Pons (tissue), 1 donor: ENCODE results near the gene ZNF688.
"Not testable (repeated sequence)": the region's sequence is repeated elsewhere in the genome, so short reads cannot be mapped to it uniquely, and the experiment has no call there.

Experiments used
- DNase-seq: peaks from one replicate; pipeline ENCODE4 v3.0.0-alpha.2; 2016; ENCODE audit warnings: low spot score

The ZNF688 gene

GRCh38 chr16:30557707-30557956, 13.9 kb downstream of the ZNF688 start:
- DNase-seq: no peak

GRCh38 chr16:30556125-30556473, 15.4 kb downstream of the ZNF688 start:
- no peak for DNase-seq

GRCh38 chr16:30555315-30556124, 16.0 kb downstream of the ZNF688 start:
- DNase-seq: no peak

- DNase-seq: no peak
These were observed 16.8 kb downstream of the ZNF688 start for GRCh38 chr16:30554557-30555314.

DNA sequence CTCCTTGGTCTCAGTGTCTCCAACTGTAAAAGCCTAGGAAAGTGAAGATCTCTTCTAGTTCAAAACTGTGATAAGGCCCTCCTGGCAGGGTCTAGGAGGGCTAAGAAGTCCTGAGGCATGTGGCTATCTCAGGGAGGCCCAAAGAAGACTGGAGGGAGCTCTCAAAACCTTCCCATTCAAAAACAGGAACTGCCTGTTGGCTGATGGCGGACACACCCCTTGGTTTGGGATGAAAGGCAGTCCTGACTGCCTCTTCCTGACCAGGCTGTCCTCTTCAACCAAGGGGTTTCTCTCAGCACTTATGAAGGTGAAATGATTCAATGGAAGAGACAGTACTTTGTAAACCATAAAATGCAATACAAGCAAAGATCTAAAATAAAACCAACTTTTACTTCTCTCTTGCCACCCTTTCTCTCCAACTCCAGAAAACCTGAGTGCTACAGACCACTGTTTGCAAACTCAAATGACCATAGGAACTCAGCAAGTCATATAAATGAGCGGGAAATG, 18.1 kb downstream of the ZNF688 start:
- DNase-seq: no peak

DNA sequence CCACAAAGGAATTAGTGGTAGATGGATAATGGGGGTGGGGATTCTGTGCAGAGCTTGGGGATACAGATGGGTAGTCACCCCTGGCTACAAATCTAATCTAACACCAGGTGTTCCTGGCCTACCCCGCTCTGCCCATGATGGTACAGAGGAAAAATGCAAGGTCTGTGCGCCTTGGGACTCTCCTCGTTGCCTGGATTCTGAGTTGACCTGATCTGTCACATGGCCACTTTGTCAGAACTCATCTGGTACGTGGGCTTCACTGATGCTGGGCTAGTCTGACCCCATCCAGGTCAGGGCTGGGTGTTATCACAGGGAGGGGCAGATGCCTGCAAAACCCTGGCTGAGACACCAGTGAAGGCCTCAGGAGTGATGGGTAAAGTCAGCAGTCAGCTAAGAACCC, 18.6 kb downstream of the ZNF688 start:
- DNase-seq: no peak

DNA sequence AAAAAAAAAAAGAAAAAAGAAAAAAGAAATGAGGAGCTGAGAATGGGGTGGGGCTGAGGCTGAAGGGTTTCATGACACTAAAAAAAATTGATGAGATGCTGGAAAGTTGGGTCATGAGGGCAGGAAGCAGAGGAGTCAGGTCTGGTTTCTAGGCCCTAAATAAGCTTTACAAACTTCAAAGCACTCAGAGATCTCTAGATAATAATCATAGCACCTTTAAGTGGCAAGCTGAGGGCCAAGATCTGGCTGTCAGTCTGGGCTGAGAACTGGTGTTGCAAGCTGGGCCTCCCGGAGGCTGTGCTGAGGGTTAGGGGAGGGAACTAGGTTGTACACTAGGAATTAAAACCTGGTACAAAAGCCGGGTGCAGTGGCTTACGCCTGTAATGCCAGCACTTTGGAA, 19.7 kb downstream of the ZNF688 start:
- DNase-seq: no peak

- DNase-seq: no peak
These were observed 22.9 kb downstream of the ZNF688 start for GRCh38 chr16:30548416-30549253.

DNA sequence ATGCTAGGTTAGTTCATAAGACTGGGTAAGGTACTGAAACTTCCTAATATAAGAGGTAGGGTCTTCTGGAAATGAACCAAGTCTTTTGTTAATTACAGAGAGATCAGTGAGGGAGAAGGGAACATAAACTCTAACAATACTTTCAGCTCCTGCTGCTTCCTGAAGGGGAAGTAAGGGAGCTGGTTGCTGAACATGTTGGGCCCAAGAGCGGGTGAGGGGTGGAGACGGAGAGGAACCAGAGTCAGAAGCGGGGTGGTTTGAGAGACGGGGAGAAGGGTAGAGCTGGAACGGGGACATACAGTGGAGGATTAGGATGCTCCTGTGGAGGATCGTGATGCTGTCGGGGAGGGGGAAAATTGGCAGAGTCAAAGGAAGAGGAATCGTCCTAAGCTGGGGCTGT, 25.4 kb downstream of the ZNF688 start:
- DNase-seq: no peak

GRCh38 chr16:30543067-30543466, 28.4 kb downstream of the ZNF688 start:
- no peak for DNase-seq

- DNase-seq: no peak
These were observed 29.8 kb downstream of the ZNF688 start for GRCh38 chr16:30541502-30542329.

DNA sequence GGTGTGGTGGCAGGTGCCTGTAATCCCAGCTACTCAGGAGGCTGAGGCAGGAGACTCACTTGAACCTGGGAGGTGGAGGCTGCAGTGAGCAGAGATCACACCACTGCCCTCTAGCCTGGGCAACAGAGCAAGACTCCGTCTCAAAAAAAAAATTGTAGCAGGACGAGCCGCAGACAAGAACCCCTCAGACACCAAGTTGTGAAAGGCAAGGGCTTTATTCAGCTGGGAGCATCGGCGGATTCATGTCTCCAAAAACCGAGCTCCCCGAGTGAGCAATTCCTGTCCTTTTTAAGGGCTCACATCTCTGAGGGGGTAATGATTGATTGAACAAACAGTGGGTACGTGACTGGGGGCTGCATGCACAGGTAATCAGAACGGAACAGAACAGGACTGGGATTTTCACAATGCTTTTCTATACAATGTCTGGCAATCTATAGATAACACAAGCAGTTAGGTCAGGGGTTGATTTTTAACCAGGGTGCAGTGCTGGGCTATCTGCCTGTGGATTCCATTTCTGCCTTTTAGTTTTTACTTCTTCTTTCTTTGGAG, 30.5 kb downstream of the ZNF688 start:
- not testable (repeated sequence) for DNase-seq

DNA sequence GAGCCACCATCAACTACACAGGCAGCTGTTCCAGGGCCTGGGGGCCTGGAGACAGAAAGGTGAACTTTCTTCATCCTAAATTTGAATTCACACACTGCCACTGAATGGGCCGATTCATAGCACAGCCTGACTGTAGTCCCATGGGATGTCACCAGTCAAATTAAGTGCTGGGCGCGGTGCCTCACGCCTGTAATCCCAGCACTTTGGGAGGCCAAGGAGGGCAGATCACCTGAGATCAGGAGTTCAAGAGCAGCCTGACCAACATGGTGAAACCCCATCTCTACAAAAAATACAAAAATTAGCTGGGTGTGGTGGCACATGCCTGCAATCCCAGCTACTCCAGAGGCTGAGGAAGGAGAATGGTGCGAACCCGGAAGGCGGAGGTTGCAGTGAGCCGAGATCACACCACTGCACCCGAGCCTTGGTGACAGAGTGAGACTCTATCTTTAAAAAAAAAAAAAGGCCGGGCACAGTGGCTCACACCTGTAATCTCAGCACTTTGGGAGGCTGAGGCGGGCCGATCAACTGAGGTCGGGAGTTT, 31.5 kb downstream of the ZNF688 start:
- not testable (repeated sequence) for DNase-seq

GRCh38 chr16:30539000-30539964, 32.2 kb downstream of the ZNF688 start:
- DNase-seq: no peak

- DNase-seq: not testable (repeated sequence)
These were observed 35.0 kb downstream of the ZNF688 start for GRCh38 chr16:30536391-30537024.

DNA sequence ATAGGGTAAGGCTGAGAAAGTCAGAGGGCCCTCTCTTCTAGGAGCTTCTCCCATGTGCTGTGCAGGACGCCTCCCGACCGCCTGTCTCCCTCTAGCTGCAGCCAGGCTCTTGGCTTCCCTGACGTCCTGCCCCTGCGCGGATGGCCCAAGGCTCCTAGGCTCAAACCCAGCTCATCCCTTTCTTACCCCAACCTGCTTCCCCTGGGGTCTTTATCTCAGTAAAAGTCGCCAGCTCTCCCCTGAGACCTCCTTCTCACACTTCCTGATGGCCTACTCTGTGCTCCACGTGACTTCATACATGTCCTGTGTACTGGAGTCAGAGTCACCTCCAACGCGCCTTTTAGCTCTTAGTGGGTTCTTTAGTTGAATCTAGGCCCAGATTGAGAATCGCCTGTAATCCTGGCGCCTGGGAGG, 35.7 kb downstream of the ZNF688 start:
- DNase-seq: peak; percentile 76

DNA sequence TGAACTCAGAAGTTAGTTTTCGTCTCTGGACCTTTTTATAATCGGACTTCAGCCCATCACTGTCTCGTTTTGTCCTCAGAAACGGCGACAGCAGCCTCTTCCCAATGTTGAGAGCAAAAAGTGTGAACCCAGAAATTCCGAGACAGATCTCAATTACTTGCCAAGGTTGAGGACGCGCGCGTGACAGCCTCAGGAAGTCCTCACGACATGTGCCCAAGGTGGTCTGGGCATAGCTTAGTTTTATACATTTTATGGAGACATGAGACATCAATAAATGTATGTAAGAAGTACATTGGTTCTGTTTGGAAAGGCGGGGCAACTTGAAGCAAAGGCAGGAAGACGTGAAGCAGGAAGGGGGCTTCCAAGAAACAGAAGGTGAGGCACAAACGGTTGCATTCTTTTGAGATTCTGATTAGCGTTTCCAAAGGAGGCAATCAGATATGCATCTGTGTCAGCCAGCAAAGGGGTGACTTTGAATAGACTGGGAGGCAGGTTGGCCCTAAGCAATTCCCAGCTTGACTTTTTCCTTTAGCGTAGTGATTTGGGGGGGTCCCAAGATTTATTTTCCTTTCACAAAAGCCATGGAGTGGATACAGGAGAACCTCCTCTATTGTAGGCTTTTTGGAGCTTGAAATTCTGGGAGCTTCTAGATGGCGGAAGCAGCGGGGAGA, 36.3 kb downstream of the ZNF688 start:
- no peak for DNase-seq

GRCh38 chr16:30534368-30535105, 37.0 kb downstream of the ZNF688 start, which contains the start of gene ZNF747:
TSS of gene ZNF747 (minus strand) at chr16:30534858. CDS start at chr16:30534679, 179 bp downstream.
- peak; percentile 94 for DNase-seq
